Activated CD4-positive, alpha-beta T cell treated with anti-CD3 and anti-CD28 coated beads for 36 hours (primary cell): ENCODE results near the gene PVR. TPM values are rescaled to one million over a fixed set of nuclear protein-coding genes. Genes with fewer than 3 reads are reported as not detected.
"Not testable (repeated sequence)": the region's sequence is repeated elsewhere in the genome, so short reads cannot be mapped to it uniquely, and the experiment has no call there.

Experiments used
- ATAC-seq: fragments of 200-7000 bp; cut with Tn5 transposase; one replicate; pipeline ENCODE4 v1.10.0; 2021; ENCODE audit warnings: mild to moderate bottlenecking, moderate library complexity
- CTCF ChIA-PET: fragments of 350-600 bp; sonication (Branson Sonifier 250); formaldehyde crosslinking; loops from one replicate; lab custom pipeline; 2021; ENCODE audit warnings: antibody characterized with exemption; lab: Charles Lee
- POLR2A ChIA-PET: fragments of 350-600 bp; sonication (Branson Sonifier 250); formaldehyde crosslinking; loops from one replicate; lab custom pipeline; 2021; ENCODE audit warnings: antibody characterized with exemption, inconsistent platforms; lab: Charles Lee
- DNase-seq: peaks from one replicate; pipeline ENCODE4 v3.0.0-alpha.2; 2020
- H3K27ac Mint-ChIP-seq: one replicate; pipeline ENCODE4 v1.8.0; 2021; ENCODE audit warnings: mixed read lengths
- H3K27me3 Mint-ChIP-seq: one replicate; pipeline ENCODE4 v1.8.0; 2021; ENCODE audit warnings: mixed read lengths
- H3K36me3 Mint-ChIP-seq: one replicate; pipeline ENCODE4 v1.8.0; 2021; ENCODE audit warnings: low read depth, mixed read lengths
- H3K4me1 Mint-ChIP-seq: one replicate; pipeline ENCODE4 v1.8.0; 2021; ENCODE audit warnings: mixed read lengths
- H3K4me3 Mint-ChIP-seq: one replicate; pipeline ENCODE4 v1.8.0; 2021; ENCODE audit warnings: mild to moderate bottlenecking, moderate library complexity, mixed read lengths
- H3K9me3 Mint-ChIP-seq: one replicate; pipeline ENCODE4 v1.8.0; 2021; ENCODE audit warnings: low read depth, mixed read lengths
- intact Hi-C, 2 experiments: fragments of 100-400 bp; cut with DNase I in 1 of 2; cut with micrococcal nuclease in 1 of 2; formaldehyde crosslinking; loops; one replicate each; pipeline versions ENCODE4 v1.14.2 to v1.15.1; 2022 to 2024; cut with DNase I, micrococcal nuclease
- total RNA-seq, 2 experiments: library from RNA; stranded (reverse); gene quantifications; one replicate each; pipeline ENCODE4 v1.2.3, GENCODE V29; 2021

Gene PVR
- total RNA-seq, 2 experiments from 2014 or later = 10.9 to 11.3 TPM

GRCh38 chr19:44607049-44607448 lies 36.7 kb upstream of the PVR start:
- POLR2A ChIA-PET = interaction anchor here (1.1 kb wide), 1 partner anchor 19 kb away, joined by 3 read pairs; no protein-coding TSS in a partner anchor

GRCh38 chr19:44607917-44608316 lies 35.8 kb upstream of the PVR start:
- H3K9me3 Mint-ChIP-seq = no peaks in the 10 kb centered on the region
- H3K27ac Mint-ChIP-seq = no peak overlapping the region
- no peak overlapping the region for H3K4me3 Mint-ChIP-seq
- no peak for DNase-seq
- H3K4me1 Mint-ChIP-seq = peaks cover 11% of the 10 kb centered on the region
- intact Hi-C loops = no loop called here
- H3K27me3 Mint-ChIP-seq = peaks cover 6% of the 10 kb centered on the region
- no peaks in the 10 kb centered on the region for H3K36me3 Mint-ChIP-seq
- ATAC-seq = no peak
- POLR2A ChIA-PET = no interaction called here
- CTCF ChIA-PET = interaction anchor here (1.1 to 1.2 kb wide), 2 partner anchors 20 to 37 kb away, joined by 3 to 4 read pairs; no protein-coding TSS in a partner anchor

More at GRCh38 chr19:44607049-44607448, 36.7 kb upstream of the PVR start:
- Mint-ChIP-seq H3K4me3 (no peak overlapping the region), H3K27me3 (peaks cover 6% of the 10 kb centered on the region), H3K4me1 (peaks cover 11% of the 10 kb centered on the region), H3K36me3 (no peaks in the 10 kb centered on the region), H3K27ac (no peak overlapping the region), H3K9me3 (no peaks in the 10 kb centered on the region)
- intact Hi-C loops = no loop called here
- CTCF ChIA-PET = no interaction called here
- DNase-seq (no peak), ATAC-seq (no peak)

- ChIA-PET POLR2A (no interaction called here), CTCF (interaction anchor here (1.1 to 1.2 kb wide), 2 partner anchors 20 to 37 kb away, joined by 3 to 4 read pairs; no protein-coding TSS in a partner anchor)
- ATAC-seq (no peak), DNase-seq (no peak)
- Mint-ChIP-seq H3K27ac (no peak overlapping the region), H3K36me3 (no peaks in the 10 kb centered on the region), H3K9me3 (no peaks in the 10 kb centered on the region), H3K4me3 (no peak overlapping the region), H3K4me1 (peaks cover 11% of the 10 kb centered on the region), H3K27me3 (peaks cover 6% of the 10 kb centered on the region)
- intact Hi-C loops = no loop called here
Observed at GRCh38 chr19:44608391-44608821, 35.3 kb upstream of the PVR start.

- ChIA-PET CTCF (interaction anchor here (0.6 kb wide), 1 partner anchor 28 kb away, joined by 3 read pairs; no protein-coding TSS in a partner anchor), POLR2A (no interaction called here)
- Mint-ChIP-seq H3K36me3 (no peaks in the 10 kb centered on the region), H3K4me1 (peaks cover 11% of the 10 kb centered on the region), H3K27me3 (peaks cover 6% of the 10 kb centered on the region), H3K4me3 (no peak overlapping the region), H3K9me3 (no peaks in the 10 kb centered on the region), H3K27ac (no peak overlapping the region)
- intact Hi-C loops = no loop called here
- DNase-seq (no peak), ATAC-seq (no peak)
Observed at GRCh38 chr19:44609219-44609618, 34.5 kb upstream of the PVR start.

GRCh38 chr19:44610497-44610896 lies 33.2 kb upstream of the PVR start:
- ChIA-PET POLR2A (interaction anchor here (0.6 to 0.8 kb wide), 2 partner anchors 170 to 835 kb away, joined by 3 read pairs; no protein-coding TSS in a partner anchor), CTCF (interaction anchor here (1.1 kb wide), 1 partner anchor 39 kb away, joined by 3 read pairs; no protein-coding TSS in a partner anchor)
- H3K4me3 Mint-ChIP-seq, DNase-seq, H3K27ac Mint-ChIP-seq, H3K27me3 Mint-ChIP-seq, intact Hi-C loops, H3K9me3 Mint-ChIP-seq, H3K36me3 Mint-ChIP-seq, ATAC-seq: not testable (repeated sequence)
- peaks cover 11% of the 10 kb centered on the region for H3K4me1 Mint-ChIP-seq

GRCh38 chr19:44611812-44612295 lies 31.9 kb upstream of the PVR start:
- ChIA-PET POLR2A (no interaction called here), CTCF (interaction anchor here (0.6 to 1.1 kb wide), 4 partner anchors 11 to 77 kb away, joined by 3 to 4 read pairs (median 3); no protein-coding TSS in a partner anchor)
- peaks cover 11% of the 10 kb centered on the region for H3K4me1 Mint-ChIP-seq
- no peak overlapping the region for H3K27ac Mint-ChIP-seq
- no peaks in the 10 kb centered on the region for H3K9me3 Mint-ChIP-seq
- no peaks in the 10 kb centered on the region for H3K36me3 Mint-ChIP-seq
- intact Hi-C loops = no loop called here
- no peak for DNase-seq
- peaks cover 3% of the 10 kb centered on the region for H3K27me3 Mint-ChIP-seq
- no peak overlapping the region for H3K4me3 Mint-ChIP-seq
- no peak for ATAC-seq

GRCh38 chr19:44613295-44614178 lies 30.2 kb upstream of the PVR start, which contains the start of gene IGSF23:
Gene IGSF23 (plus strand): TSS chr19:44613563. CDS start chr19:44613646, 83 bp downstream.
- DNase-seq (no peak), ATAC-seq (no peak)
- CTCF ChIA-PET = interaction anchor here (0.6 to 1.2 kb wide), 2 partner anchors 43 to 1528 kb away, joined by 3 read pairs; no protein-coding TSS in a partner anchor
- H3K27me3 Mint-ChIP-seq = peaks cover 3% of the 10 kb centered on the region
- no peak within 1 kb of the TSS for H3K4me3 Mint-ChIP-seq
- no peaks in the 10 kb centered on the region for H3K4me1 Mint-ChIP-seq
- H3K36me3 Mint-ChIP-seq = no peaks in the 10 kb centered on the region
- POLR2A ChIA-PET = no interaction called here
- H3K9me3 Mint-ChIP-seq = no peaks in the 10 kb centered on the region
- intact Hi-C loops = no loop called here
- no peak within 1 kb of the TSS for H3K27ac Mint-ChIP-seq

- intact Hi-C loops = no loop called here
Observed at GRCh38 chr19:44614313-44614712, 29.4 kb upstream of the PVR start.

GRCh38 chr19:44615863-44616247 lies 27.9 kb upstream of the PVR start:
- no peak overlapping the region for H3K4me3 Mint-ChIP-seq
- POLR2A ChIA-PET = interaction anchor here (0.7 kb wide), 1 partner anchor 108 kb away, joined by 5 read pairs; no protein-coding TSS in a partner anchor
- no peak overlapping the region for H3K27ac Mint-ChIP-seq
- no peaks in the 10 kb centered on the region for H3K9me3 Mint-ChIP-seq
- no peaks in the 10 kb centered on the region for H3K4me1 Mint-ChIP-seq
- DNase-seq (no peak), ATAC-seq (no peak)
- H3K27me3 Mint-ChIP-seq = no peaks in the 10 kb centered on the region
- H3K36me3 Mint-ChIP-seq = no peaks in the 10 kb centered on the region
- CTCF ChIA-PET = no interaction called here
- intact Hi-C loops = no loop called here

More at GRCh38 chr19:44614313-44614712, 29.4 kb upstream of the PVR start:
- H3K27ac Mint-ChIP-seq = no peak overlapping the region
- H3K9me3 Mint-ChIP-seq = no peaks in the 10 kb centered on the region
- CTCF ChIA-PET = interaction anchor here (0.6 to 1.2 kb wide), 2 partner anchors 43 to 1527 kb away, joined by 3 read pairs; no protein-coding TSS in a partner anchor
- no peaks in the 10 kb centered on the region for H3K36me3 Mint-ChIP-seq
- DNase-seq = no peak
- H3K27me3 Mint-ChIP-seq = peaks cover under 1% of the 10 kb centered on the region
- no peaks in the 10 kb centered on the region for H3K4me1 Mint-ChIP-seq
- ATAC-seq = no peak
- no peak overlapping the region for H3K4me3 Mint-ChIP-seq
- POLR2A ChIA-PET = no interaction called here

GRCh38 chr19:44617110-44617880 lies 26.4 kb upstream of the PVR start:
- no peaks in the 10 kb centered on the region for H3K36me3 Mint-ChIP-seq
- no peaks in the 10 kb centered on the region for H3K27me3 Mint-ChIP-seq
- ATAC-seq (no peak), DNase-seq (no peak)
- no peak overlapping the region for H3K4me3 Mint-ChIP-seq
- no peaks in the 10 kb centered on the region for H3K9me3 Mint-ChIP-seq
- intact Hi-C loops = loop anchor here in 1 of 2 experiments (1.0 kb wide), 1 partner anchor 19 kb away; no protein-coding TSS in a partner anchor
- no peaks in the 10 kb centered on the region for H3K4me1 Mint-ChIP-seq
- ChIA-PET POLR2A (no interaction called here), CTCF (no interaction called here)
- H3K27ac Mint-ChIP-seq = no peak overlapping the region
